H1 (cell line): ENCODE data around the gene TOMM40.

Source experiments
- JUND ChIP-seq: IDR thresholded peaks from 2 replicates; pipeline ENCODE4 v1.6.1; 2011; ENCODE audit warnings: mild to moderate bottlenecking, improper control_type of control experiment, low read length
- NRF1 ChIP-seq: IDR thresholded peaks from 2 replicates; pipeline ENCODE4 v1.6.1; 2011; ENCODE audit warnings: mild to moderate bottlenecking, low read depth, low read length, improper control_type of control experiment
- POLR2A ChIP-seq, 2 experiments: IDR thresholded peaks; 1 replicate in 1 of 2; 2 replicates in 1 of 2; pipeline ENCODE4 v1.6.1; 2011; ENCODE audit warnings: low read depth in 2 of 2, low read length in 2 of 2, mild to moderate bottlenecking in 2 of 2; ENCODE audit errors: control extremely low read depth in 1 of 2
- TF ChIP-seq, protein P1 (sequence below), 3 experiments: IDR thresholded peaks; 1 replicate in 2 of 3; 2 replicates in 1 of 3; pipeline versions ENCODE4 v1.5.1 to v1.6.1; 2011; ENCODE audit warnings: low read length in 3 of 3, mild to moderate bottlenecking in 3 of 3, inconsistent platforms in 2 of 3, low read depth in 1 of 3, moderate library complexity in 1 of 3; ENCODE audit not compliant: insufficient read depth in 1 of 3; ENCODE audit errors: control extremely low read depth in 1 of 3

DNA sequence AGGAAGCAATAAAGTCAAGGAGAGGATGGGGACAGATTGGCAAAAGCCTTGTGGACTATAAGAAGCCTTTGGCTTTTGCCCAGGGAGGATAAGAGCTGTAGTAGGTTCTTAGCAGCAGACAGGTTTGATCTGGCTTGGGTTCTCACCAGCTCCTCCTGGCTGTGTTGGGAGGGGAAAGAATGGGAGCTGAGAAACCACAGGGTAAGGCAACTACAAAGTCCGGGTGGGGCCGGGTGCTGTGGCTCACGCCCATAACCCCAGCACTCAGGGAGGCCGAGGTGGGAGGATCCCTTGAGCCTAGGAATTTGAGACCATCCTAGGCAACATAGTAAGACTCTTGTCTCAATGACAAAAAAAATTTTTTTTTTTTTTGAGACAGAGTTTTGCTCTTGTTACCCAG is 24.4 kb upstream of the TOMM40 start:
- TF ChIP-seq POLR2A (IDR thresholded peaks at IDR 0.05; ENCODE audit: control extremely low read depth in 1 of 2, low read depth in 2 of 2, low read length in 2 of 2) (no peak), JUND (no peak), NRF1 (no peak)
- TF ChIP-seq, protein P1, sequence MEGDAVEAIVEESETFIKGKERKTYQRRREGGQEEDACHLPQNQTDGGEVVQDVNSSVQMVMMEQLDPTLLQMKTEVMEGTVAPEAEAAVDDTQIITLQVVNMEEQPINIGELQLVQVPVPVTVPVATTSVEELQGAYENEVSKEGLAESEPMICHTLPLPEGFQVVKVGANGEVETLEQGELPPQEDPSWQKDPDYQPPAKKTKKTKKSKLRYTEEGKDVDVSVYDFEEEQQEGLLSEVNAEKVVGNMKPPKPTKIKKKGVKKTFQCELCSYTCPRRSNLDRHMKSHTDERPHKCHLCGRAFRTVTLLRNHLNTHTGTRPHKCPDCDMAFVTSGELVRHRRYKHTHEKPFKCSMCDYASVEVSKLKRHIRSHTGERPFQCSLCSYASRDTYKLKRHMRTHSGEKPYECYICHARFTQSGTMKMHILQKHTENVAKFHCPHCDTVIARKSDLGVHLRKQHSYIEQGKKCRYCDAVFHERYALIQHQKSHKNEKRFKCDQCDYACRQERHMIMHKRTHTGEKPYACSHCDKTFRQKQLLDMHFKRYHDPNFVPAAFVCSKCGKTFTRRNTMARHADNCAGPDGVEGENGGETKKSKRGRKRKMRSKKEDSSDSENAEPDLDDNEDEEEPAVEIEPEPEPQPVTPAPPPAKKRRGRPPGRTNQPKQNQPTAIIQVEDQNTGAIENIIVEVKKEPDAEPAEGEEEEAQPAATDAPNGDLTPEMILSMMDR (IDR thresholded peaks at IDR 0.05; ENCODE audit: control extremely low read depth in 1 of 3, insufficient read depth in 1 of 3, low read depth in 1 of 3, low read length in 3 of 3) = no peak
